Measurements from ENCODE around the gene MRPL14.
A peak's percentile ranks its signal among the peaks of the same experiment; 100 is the strongest.
"Not testable (repeated sequence)": the region's sequence is repeated elsewhere in the genome, so short reads cannot be mapped to it uniquely, and the experiment has no call there.

MRPL14 gene

DNA sequence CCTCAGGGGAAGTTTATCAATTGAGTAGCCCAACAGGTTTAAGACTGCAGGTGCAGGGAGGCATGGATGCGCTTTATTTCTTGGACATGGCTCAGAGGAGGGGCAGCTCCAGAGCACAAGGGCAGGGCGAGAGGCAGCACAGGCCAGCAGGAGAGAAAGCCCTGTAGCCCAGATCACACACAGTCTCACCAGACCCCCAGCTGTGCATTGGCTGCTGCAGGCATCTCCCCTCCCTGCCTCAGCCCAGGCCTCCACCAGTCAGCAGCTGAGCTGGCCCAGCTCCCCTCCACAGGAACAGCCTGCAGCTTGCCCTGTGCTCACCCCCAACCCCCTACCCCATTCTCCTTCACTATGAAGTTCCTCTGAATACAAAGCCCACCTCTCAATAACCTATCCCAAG is 24.7 kb downstream of the MRPL14 start:
- no peak for DNase-seq

DNA sequence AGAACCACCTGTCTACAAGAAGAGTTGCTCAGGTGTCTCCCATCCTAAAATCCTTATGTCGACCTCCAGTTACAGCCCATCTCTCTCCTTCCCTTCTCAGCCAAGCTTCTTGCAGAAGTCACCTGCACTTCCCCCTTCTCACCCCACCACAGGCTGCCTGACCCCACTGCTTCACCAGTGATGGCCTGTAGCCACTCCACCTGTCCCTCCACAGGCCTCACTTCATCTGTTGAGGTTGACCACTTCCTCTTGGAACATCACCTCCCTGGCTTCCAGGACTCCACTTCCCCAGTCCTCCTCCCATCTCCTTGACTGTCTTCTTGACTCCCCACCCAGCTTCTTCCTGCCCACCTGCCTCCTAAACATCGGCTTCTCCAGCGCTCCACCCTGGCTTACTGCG is 25.4 kb downstream of the MRPL14 start:
- DNase-seq: no peak

DNA sequence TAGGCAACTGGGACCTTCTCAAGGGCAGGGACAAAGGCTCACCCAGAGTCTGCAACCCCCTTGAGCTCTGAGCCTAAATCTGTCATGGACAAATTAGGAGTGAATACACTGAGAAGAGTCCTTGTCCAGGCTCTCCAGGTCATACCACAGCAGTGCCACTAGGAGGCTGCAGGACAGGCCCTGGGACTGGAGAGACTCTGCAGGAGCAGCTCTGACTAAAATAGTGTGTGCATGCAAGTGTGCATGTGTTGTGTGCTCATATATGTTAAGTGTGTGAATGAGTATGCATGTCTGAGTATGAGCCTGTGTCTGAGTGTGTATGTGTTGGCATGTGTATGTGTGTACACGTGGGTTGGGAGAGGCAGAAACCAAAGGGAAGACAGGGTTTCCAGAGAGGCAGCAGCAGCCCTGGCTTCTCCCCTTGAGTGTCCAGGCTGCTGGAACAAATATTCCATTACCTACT is 27.1 kb downstream of the MRPL14 start:
- DNase-seq: no peak

DNA sequence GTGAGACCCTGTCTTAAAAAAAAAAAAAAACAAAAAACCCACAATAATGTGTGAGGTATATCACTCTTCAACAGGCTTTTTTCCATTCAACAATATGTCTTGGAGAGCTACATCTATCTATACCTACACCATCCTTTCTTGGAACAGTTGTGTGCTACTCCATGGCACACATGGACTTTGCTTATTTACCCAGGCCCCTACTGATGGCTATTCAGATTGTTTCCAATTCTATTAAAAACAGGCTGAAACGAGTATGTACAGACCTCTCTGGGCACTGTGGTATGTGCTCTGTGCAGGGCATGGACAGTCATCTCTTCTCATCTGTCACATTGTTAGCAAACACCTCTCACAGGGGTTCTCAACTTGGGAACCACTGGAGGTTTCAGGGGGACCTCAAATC is 28.1 kb downstream of the MRPL14 start:
- DNase-seq: no peak

DNA sequence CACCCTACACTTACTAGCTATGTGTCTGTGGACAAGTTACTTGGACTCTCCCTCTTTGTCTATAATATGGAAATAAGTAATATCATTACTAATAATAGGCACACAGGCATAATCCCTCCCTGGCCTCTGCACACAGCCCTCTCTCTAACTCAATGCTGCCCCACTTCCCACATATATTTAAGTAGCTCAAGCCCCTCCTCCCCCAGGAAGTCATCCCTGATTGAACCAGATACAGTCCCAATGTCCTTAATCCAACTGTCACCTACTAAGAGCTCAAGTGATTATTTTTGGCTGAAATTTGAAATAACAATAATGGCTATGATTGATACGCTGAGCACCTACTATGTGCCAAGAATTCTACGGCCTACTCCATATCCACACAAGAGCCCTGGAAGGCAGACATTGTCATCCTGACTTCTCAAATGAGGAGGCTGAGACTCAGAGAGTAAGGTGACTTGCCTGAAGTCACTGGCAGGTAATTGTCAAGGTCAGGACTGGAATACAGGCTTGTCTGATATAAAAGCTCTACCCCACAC is 29.4 kb downstream of the MRPL14 start:
- no peak for DNase-seq

DNA sequence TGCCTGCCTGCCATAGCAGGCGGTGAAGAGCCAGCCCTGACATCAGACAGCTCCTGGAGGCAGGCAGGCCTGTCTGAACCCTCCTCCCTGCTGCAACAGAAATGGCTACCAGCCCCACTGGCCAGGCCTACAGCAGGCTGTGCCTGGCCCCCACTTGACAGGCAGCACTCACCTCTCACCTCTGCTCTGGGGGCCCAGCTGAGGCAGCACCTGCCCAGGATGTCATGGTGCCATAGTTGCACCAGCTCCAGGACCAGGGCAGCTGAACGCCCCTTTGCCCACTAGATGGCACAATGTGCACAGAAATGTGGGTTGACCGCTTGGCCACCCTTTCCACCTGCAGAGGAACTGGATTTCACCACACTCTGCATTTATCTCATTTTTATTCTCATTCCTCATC is 30.6 kb downstream of the MRPL14 start:
- peak in 44 of 56 donors; percentile 8 to 82 (median 40) for DNase-seq

DNA sequence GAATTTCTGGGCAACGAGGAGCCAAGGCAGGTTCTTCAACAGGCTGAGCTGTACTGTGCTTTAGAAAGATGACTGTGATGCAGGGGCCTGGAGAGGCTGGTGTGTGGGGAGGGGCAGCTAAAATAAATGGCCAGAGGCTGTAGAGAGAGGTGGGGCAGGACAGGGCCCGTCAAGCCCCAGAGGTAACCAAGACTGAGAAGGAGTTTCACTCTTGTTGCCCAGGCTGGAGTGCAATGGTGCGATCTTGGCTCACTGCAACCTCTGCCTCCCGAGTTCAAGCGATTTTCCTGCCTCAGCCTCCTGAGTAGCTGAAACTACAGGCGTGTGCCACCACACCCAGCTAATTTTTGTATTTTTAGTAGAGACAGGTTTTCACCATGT is 32.0 kb downstream of the MRPL14 start:
- not testable (repeated sequence) for DNase-seq

DNA sequence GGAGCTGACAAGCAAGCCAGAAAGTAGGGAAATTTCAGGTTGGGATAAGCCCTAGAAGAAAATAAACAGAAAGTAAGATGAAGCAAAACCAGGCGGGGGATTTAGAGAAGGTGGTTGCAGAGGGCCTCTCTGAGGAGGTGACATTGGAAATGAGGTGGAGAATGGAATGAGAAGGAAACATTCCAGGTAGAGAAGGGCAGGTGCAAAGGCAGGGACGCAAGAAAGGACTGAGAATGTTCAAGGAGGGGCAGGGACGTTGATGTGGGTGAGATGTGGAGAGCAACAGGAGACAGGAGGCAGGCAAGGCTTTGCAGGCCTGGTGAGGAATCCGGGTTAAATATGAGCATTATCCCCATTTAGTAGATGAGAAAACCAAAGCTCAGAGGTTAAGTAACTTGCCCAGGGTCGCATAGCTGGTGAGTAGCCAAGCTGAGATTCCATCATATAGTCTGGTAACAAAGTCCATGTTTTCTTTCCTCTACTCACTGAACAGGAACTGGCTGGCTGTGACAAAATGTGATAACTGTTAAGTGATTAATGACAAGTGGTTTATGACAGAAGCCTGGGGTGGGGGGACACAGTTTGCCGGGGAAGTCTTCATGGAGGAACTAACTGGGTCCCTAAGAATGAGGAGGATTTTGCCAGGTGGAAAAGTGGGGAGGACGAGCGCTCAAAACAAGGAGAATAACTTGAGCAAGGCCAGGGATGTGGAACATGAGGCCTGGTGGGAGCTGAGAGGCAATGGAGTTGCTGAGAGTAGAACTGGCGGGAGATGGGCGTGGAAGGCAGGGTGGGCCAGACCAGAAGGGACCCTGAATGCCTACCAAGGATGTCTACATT is 32.6 kb downstream of the MRPL14 start:
- no peak for DNase-seq

DNA sequence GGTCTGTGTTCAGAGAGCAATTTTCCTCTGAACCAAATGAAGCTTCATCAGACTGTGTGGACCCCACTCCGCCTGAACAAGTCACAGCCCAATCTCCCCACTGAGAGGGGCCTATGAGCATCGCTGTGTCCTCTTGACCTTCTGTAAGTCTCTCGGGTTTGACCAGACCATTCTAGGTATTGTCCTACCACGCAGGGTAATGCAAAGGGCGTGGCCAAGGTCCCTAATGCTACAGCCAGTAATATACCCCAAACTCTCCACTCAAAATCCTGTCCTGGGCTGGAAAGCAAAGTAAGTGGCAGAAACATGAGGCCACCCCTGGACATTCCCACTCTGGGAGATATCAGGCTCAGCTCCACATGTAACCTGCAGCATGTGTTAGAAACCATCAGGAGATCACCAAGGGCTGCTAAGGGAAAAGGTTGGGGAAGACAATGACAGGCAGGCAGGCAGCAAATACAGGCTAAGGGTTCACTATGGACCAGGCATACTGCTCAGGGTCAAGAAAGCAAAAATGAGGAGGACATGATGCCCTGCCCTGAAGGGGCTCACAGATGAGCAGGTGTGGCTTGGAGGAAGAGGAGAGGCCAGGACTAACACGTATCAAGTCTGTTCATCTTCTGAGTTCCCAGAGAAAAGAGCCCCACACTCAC is 33.4 kb downstream of the MRPL14 start:
- DNase-seq: no peak

DNA sequence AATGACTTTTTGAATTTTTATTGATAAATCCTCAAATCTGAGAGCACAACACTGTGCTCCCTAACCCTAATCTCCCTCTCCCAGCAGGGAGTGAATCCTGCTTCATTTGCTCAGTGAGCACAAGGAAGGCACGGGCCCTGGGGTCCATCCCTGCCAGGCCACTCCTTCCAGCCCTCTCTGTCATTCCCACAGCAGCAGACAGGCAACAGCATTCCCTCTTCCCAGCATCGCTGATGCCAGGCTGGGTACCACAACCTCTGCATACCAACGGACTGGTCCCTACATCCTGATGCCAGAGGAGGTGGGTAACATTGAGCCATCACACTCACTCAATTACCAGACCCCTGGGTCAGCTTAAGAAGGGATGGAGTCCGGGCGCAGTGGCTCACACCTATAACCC is 34.2 kb downstream of the MRPL14 start:
- no peak for DNase-seq

DNA sequence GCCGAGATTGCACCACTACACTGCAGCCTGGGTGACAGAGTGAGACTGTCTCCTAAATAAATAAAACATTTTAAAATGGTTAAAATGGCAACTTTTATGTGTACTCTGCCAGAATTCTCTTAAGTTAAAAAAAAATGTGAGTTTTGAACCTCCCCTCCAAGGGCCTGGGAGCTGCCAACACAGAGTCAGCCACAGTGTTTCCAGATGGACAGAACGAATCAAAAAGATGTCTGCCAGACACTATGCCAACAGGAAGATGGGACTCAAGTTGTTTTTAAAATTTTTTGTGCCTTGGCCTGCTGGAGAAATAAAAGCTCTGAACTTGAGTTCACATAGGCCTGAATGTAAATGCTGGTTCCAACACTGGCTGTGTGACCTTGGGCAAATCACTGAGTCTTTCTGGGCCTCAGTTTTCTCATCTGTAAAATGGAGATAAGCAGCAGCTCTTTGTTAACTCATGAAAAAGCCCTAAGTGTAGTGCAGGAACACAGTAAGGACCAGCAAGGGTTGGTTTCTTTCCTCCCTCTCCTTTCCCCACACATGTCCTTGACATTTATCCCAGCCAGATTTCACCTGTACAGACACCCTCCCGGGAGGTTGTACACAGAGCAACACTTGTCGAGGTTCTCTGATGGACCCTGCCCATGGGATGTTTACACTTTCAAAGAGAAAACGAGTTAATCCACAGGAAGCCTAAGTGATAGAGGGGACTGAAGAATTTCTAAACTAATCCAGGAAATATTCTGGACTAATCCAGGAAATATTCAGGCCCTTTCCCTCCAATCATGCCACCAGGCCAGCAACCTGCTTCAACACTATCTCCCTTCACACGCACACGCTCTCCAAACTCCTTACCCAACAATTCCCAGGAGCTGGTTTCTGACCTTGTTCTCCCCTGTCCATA is 35.0 kb downstream of the MRPL14 start:
- DNase-seq: no peak

DNA sequence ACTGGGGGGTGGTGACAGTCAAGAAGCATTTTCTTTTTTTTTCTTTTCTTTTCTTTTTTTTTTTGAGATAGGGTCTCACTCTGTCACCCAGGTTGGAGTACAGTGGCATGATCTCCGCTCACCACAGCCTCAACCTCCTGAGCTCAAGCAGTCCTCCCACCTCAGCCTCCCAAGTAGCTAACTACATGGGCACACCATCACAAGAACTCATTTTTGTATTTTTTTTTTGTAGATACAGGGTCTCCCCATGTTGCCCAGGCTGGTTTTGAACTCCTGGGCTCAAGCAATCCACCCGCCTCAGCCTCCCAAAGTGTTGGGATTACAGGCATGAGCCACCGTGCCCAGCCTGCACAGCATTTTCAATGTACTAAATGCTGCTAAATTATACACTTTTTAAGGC is 35.9 kb downstream of the MRPL14 start:
- DNase-seq: not testable (repeated sequence)

DNA sequence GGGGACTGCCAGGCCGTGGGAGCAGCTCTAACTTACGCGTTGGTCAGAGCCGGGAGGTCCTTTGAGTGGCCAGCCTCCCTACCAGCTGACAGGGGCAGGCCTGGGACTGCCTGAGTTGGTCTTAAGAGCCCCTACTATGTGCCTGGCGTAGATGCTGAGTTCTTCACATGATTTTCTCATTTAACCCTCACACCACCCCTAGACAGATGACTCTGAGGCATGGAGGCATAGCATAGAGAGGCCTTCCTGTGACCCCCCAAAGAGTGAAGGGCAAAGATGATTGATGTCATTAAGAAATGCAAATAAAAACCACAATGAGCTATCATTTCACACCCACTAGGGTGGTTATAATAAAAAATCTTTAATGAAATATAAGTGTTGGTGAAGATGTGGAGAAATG is 36.8 kb downstream of the MRPL14 start:
- no peak for DNase-seq

DNA sequence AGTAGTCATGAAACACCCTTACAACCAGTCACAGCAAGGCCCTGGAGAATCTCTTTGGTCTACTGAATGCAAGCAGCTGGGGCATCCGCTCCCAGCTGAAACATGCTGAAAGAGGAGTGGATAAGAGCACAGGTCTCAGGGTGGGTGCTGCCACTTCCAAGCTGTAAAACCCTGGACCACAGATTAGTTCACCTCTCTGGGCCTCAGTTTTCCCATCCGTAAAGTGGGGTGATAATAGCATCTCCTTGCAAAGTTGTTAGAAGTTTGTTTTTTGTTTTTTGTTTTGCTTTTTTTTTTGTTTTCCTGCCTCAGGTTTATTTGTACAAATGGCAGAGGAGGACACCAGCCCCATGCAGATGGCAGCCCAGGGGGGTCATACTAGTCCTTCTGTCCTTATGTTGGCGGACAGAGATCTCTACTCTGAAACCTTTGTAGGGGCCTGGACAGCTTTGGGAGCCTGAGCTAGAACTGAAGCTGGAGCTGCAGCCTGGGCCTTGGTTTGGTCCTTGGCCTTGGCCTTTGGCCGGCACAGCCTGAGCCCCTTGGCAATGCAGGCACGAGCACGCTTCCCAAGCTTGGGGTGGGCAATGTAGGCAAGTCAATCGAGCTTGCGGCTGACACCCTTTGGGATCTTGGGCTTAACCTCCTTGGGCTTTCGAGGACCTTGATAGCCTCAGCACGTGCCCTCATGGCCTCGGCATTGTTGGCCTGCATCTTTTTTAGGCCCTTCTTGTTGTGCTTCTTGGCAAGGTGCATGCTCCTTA is 38.2 kb downstream of the MRPL14 start:
- no peak for DNase-seq

DNA sequence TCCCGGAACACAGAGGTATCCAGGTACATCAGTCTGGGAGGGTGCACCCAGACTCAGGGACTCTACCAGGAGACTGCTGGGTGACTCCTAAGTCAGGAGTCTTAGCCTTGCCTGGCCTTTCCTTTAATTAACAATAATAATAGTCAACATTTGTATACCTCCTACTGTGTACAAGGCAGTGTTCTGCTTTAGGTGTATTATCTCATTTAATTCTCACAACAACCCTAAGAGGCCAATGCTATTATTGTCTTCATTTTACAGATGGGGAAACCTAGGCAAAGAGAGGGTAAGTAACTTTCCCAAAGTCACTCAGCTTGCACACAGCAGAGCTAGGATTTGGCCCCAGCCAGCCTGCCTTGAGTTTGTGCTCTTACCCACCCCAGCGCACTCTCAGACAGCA is 39.6 kb downstream of the MRPL14 start:
- no peak for DNase-seq

DNA sequence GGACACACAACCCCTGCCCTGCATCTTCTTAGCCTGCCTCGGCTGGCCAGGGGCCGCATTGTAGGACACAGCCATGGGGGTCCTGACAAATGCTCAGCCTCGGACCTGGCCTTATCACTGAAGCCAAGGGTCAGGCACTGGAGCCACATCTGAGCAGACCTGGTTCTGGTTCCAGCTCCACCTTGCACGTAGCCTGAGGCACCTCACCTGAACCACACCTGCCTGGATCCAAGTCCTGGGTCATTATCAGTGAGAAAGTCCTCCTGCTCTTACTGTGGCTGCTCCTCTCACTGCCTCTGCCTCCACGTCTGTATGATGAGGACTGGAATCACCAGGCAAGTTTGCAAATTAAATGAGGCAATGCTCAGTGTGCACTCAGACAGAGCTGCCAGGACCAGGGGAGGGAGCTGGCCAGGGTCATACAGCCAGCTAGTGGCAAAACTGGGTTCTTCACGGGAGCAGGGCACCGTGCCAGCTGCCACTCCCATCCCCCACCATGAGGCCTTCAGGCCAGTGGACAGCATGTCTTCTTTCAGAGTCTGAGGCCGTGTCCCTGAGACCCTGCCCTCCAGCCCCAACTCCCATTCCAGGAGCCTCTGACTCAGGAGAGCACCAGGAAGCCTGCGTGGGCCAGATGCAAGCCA is 40.2 kb downstream of the MRPL14 start:
- DNase-seq: peak in 14 of 56 donors; percentile 3 to 41 (median 18)

DNA sequence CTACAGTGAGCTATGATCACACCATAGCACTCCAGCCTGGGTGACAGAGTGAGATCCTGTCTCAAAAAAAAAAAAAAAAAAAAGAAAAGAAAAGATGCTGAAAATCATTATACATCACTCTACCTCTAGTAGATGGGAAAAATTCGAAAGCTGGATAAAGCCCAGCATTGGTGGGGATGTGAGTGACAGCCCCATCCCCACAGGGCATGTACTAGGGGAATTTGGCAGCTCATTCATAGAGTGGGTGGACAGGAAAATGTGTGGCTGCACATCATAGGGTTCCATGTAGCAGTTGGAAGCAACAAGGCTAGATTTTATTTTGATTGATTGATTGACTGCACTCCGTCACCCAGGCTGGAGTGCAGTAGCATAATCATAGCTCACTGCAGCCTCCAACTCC is 42.0 kb downstream of the MRPL14 start:
- no peak for DNase-seq

DNA sequence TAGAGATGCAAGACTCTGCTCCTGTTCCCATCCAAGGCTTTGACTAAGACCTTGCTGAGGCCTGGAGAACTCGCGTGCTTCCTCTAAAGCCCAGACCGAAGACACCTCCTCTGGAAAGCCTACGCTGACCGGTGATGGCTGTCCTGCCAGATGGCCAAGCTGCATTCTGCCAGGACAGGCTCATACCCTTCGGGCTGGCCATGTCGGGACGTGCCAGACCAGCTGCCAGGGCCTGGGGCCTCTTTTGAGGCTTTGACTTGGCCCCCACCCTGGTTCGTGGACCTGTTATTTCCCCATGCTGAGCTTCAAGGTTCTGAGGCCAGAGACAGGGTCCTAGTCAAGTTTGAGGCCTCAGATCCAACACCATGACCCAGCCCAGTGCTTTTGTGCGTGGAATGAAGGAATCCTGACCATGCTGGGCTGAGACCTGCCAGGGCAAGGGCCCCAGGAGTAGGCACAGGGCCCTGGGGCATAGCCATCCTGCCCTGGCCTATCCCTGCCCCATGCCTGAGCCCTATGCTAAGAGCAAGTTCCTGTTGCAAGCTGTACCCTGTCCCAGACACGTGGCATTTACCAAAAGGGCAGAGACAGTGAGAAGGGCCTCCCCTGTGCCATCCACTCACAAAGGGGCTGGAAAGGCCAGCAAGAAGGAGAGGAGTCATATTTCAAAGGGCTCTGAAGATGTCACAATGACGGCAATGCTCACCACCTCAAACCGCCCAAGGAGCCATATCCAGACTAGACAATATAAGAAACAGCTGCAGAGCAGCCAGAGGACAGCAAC is 42.8 kb downstream of the MRPL14 start:
- no peak for DNase-seq

DNA sequence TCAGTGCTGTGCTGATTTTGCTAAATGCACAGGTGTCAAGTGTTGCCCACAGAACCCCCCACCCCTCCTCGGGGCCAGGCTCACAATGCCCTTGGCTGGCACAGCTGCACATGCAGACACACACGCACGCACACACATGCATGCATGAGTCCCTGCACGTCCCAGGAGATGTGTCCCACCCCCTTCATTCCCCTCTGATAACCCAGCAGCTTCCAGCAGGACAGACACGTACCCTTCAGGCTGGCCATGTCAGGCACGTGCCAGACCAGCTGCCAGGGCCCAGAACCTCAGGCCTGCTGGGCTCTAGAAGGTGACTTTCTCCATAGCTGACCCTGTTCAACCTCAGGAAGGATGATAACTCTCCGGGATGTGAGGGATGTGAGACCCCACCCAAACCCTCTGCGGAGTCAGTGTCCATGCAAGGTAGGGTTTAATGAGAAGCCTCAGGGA is 44.4 kb downstream of the MRPL14 start:
- no peak for DNase-seq

Measured in amygdala (tissue), 56 donors.